Measurements from ENCODE around the gene PUM2.

The PUM2 gene

DNA sequence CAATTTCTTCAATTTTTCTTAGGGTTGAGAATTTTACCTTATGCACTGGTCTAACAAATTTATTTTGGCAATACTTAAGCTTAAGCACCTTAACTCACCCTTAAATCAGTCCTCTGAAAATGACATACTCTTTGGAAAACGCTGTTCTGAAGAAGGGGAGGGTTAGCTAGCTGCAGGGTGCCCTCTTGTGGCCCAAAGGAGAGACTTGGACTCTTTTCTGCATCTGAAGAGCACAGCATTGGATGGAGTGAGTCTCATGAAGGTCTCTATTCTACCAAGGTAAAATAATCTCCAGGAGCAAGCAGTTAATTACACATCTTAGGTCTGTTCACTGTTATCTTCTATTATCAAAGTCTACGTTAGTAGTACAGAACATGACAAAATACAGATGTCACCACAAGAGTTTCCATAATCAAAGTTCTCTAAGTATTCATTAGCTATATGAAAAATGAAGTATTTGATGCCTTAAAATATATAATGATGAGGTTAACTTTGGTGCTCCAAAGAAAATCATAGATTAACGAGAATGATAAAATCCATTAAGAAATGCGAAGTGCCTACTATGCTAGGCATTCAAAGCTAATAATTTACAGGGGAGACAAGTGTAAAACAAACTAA, 24.4 kb downstream of the PUM2 start:
- no peak for TF ChIP-seq POLR2A (IDR thresholded peaks at IDR 0.05; ENCODE audit: low read depth, low read length)
- no peak for TF ChIP-seq POLR2AphosphoS5 (IDR thresholded peaks at IDR 0.05; ENCODE audit: low read depth, low read length)
- no peak for TF ChIP-seq POU2F2 (IDR thresholded peaks at IDR 0.05; ENCODE audit: low read depth, low read length)
- TF ChIP-seq SPI1 (IDR thresholded peaks at IDR 0.05; ENCODE audit: low read depth, low read length) = no peak
- no peak for TF ChIP-seq TAF1 (IDR thresholded peaks at IDR 0.05; ENCODE audit: low read depth, low read length)
- no peak for TF ChIP-seq PAX5 (IDR thresholded peaks at IDR 0.05; ENCODE audit: insufficient read depth, low read length, severe bottlenecking)
- FAIRE-seq (peak; percentile 76), DNase-seq (ENCODE audit: insufficient read length, low spot score) (no peak)

DNA sequence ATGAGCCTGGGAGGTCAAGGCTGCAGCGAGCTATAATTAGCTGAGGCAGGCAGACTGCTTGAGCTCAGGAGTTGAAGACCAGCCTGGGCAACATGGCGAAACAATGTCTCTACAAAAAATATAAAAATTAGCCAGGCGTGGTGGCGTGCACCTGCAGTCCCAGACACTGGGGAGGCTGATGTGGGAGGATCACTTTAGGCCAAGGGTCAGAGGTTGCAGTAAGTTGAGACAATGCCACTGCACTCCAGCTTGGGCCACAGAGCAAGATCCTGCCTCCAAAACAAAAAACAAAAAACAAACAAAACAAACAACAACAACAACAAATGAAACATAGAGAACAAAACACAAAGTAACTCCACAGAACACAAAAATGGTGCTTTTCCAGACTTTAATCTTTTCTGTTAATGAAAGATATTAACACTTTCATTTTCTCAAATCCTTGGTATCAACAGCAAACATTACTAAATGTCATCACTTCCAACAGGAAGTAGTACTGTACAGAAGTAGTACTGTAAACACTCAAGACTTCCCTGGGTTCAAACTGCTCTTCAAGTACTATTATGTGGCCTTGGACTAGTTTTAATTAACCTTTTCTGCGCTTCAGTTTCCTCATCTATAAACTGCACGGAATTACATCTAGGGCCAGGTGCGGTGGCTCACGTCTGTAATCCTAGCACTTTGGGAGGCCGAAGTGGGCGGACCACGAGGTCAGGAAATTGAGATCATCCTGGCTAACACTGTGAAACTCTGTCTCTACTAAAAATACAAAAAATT, 27.9 kb downstream of the PUM2 start:
- TF ChIP-seq SPI1 (IDR thresholded peaks at IDR 0.05; ENCODE audit: low read depth, low read length) = no peak
- TF ChIP-seq POLR2AphosphoS5 (IDR thresholded peaks at IDR 0.05; ENCODE audit: low read depth, low read length) = no peak
- TF ChIP-seq TAF1 (IDR thresholded peaks at IDR 0.05; ENCODE audit: low read depth, low read length) = no peak
- TF ChIP-seq POLR2A (IDR thresholded peaks at IDR 0.05; ENCODE audit: low read depth, low read length) = no peak
- no peak for TF ChIP-seq POU2F2 (IDR thresholded peaks at IDR 0.05; ENCODE audit: low read depth, low read length)
- TF ChIP-seq PAX5 (IDR thresholded peaks at IDR 0.05; ENCODE audit: insufficient read depth, low read length, severe bottlenecking) = no peak
- FAIRE-seq (no peak), DNase-seq (ENCODE audit: insufficient read length, low spot score) (no peak)

DNA sequence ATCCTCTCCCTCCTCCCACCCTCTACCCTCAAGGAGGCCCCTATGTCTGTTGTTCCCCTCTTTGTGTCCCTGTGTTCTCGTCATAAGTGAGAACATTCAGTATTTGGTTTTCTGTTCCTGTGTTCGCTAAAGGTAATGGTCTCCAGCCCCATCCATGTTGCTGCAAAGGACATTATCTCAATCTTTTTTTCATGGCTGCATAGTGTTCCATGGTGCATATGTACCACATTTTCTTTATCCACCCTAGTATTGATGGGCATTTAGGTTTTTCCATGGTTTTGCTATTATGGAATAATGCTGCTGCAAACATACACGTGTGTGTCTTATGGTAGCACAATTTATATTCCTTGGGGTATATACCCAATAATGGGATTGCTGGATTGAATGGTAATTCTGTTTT, 33.0 kb downstream of the PUM2 start:
- TF ChIP-seq PAX5 (IDR thresholded peaks at IDR 0.05; ENCODE audit: insufficient read depth, low read length, severe bottlenecking) (no peak), POU2F2 (IDR thresholded peaks at IDR 0.05; ENCODE audit: low read depth, low read length) (no peak), SPI1 (IDR thresholded peaks at IDR 0.05; ENCODE audit: low read depth, low read length) (no peak), POLR2AphosphoS5 (IDR thresholded peaks at IDR 0.05; ENCODE audit: low read depth, low read length) (no peak), TAF1 (IDR thresholded peaks at IDR 0.05; ENCODE audit: low read depth, low read length) (no peak), POLR2A (IDR thresholded peaks at IDR 0.05; ENCODE audit: low read depth, low read length) (no peak)
- no peak for DNase-seq (ENCODE audit: insufficient read length, low spot score)
- FAIRE-seq = peak; percentile 5

DNA sequence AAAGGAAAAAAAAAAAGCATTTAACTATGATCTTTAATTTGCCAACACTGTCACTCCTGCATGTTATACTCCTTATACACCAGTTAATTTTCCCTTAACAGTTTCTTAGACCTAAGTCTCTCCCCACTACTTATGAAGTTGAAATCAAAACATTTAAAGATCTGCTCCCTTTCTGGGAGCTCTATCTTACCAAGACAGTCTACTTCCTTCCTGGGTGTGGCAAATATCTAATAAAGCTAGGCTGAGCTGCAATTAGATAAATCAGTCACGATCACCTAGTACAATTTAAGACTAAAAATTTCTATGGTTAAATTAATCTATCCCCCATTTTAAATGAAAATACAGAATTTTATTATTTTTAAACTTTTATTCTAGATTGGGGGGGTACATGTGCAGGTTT, 33.4 kb downstream of the PUM2 start:
- DNase-seq (ENCODE audit: insufficient read length, low spot score) (no peak), FAIRE-seq (no peak)
- TF ChIP-seq PAX5 (IDR thresholded peaks at IDR 0.05; ENCODE audit: insufficient read depth, low read length, severe bottlenecking) = no peak

DNA sequence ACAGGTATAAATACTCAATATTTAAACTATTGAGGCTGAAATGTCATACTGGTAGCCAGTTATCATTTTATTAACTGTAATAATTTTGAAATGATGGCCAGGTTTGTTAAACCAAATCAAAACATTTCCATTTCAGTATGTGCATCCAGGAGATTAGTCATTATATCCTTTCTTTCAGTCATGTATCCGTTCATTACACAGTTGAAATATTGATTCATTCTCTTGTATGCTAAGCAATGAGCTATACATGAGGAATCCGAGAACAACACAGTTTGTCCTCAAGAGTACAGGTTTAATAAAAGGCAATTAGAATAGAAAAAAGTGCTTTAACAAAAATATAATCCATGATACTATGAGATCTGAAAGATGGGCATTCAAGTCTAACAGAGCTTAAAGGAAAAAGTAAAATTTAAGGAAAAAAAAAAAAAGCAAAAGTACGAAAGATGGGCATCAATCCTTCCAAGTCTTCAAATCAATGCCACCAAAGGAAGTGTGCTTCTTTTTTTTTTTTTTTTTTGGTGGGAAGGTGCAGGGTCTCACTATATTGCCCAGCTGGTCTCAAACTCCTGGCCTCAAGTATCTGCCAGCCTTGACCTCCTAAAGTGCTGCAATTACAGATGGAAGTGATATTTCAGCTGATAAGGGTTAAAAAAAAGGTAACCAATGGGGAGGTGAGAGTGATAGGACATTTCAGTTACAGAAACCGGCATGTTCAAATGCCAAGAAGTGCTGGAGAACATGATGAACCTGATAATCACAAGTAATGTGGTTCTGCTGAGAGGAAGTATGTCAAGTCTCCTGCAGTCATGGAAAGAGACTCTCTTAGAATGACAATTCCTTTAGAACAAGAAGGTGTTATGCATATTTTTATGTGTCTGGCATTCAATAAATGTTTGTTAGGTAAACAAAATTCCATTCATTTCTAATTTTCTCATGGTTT, 35.8 kb downstream of the PUM2 start:
- TF ChIP-seq SPI1 (IDR thresholded peaks at IDR 0.05; ENCODE audit: low read depth, low read length) = no peak
- no peak for TF ChIP-seq TAF1 (IDR thresholded peaks at IDR 0.05; ENCODE audit: low read depth, low read length)
- no peak for TF ChIP-seq PAX5 (IDR thresholded peaks at IDR 0.05; ENCODE audit: insufficient read depth, low read length, severe bottlenecking)
- TF ChIP-seq POLR2AphosphoS5 (IDR thresholded peaks at IDR 0.05; ENCODE audit: low read depth, low read length) = no peak
- no peak for TF ChIP-seq POU2F2 (IDR thresholded peaks at IDR 0.05; ENCODE audit: low read depth, low read length)
- no peak for TF ChIP-seq POLR2A (IDR thresholded peaks at IDR 0.05; ENCODE audit: low read depth, low read length)
- FAIRE-seq = no peak
- no peak for DNase-seq (ENCODE audit: insufficient read length, low spot score)

DNA sequence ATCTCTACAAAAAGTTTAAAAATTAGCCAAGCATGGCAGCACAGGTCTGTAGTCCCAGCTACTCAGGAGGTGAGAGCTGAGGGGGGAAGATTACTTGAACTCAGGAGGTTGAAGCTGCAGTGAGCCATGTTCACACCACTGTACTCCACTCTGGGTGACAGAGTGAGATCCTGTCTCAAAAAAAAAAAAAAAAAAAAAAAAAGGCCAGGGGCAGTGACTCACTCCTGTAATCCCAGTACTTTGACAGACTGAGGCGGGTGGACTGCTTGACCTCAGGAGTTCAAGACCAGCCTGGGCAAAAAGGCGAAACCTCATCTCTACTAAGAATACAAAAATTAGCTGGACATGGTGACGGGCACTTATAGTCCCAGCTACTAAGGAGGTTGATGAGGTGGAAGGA, 37.0 kb downstream of the PUM2 start:
- DNase-seq (ENCODE audit: insufficient read length, low spot score) (no peak), FAIRE-seq (no peak)

DNA sequence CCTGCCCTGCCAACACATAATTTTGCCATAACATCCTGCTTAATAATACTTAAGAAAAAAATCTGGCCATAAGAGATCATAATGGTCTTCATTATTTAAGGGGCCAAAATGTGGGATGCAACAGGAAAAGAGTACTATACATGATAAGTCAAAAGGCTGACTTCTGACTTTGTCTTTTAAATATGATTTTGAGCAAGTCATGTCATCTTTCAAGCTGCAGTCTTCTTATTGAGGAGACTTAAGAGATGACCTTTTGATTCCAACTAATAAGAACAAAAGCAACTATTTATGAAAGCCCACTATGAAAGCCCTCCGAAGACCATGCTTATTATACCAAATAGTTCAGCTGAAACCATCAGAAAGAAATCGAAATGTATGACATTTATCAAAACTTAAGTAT, 41.6 kb downstream of the PUM2 start:
- TF ChIP-seq PAX5 (IDR thresholded peaks at IDR 0.05; ENCODE audit: insufficient read depth, low read length, severe bottlenecking) (no peak), POLR2A (IDR thresholded peaks at IDR 0.05; ENCODE audit: low read depth, low read length) (no peak), POLR2AphosphoS5 (IDR thresholded peaks at IDR 0.05; ENCODE audit: low read depth, low read length) (no peak), SPI1 (IDR thresholded peaks at IDR 0.05; ENCODE audit: low read depth, low read length) (no peak), POU2F2 (IDR thresholded peaks at IDR 0.05; ENCODE audit: low read depth, low read length) (no peak), TAF1 (IDR thresholded peaks at IDR 0.05; ENCODE audit: low read depth, low read length) (no peak)
- FAIRE-seq = no peak
- DNase-seq (ENCODE audit: insufficient read length, low spot score) = no peak

More for the DNA sequence above, 37.0 kb downstream of the PUM2 start:
- TF ChIP-seq POLR2A (IDR thresholded peaks at IDR 0.05; ENCODE audit: low read depth, low read length) (no peak), PAX5 (IDR thresholded peaks at IDR 0.05; ENCODE audit: insufficient read depth, low read length, severe bottlenecking) (no peak), TAF1 (IDR thresholded peaks at IDR 0.05; ENCODE audit: low read depth, low read length) (no peak), SPI1 (IDR thresholded peaks at IDR 0.05; ENCODE audit: low read depth, low read length) (no peak), POU2F2 (IDR thresholded peaks at IDR 0.05; ENCODE audit: low read depth, low read length) (no peak), POLR2AphosphoS5 (IDR thresholded peaks at IDR 0.05; ENCODE audit: low read depth, low read length) (no peak)

DNA sequence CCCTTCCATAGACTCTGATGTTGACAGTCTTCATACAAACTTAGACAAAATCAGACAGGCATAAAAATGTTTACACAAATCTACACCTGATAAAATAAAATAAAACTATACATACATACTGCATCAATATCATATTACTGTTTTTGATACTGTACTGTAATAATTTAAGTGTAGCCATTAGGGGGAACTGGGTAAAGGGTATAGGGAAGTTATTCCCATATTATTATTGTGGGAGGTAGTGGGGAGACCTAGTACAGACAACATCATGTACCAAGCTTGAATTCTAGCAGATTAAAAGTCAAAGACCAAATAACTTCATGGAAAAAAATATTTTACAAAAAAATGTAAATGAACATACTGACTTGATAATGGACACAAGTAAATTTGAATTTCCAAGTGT, 43.3 kb downstream of the PUM2 start:
- DNase-seq (ENCODE audit: insufficient read length, low spot score) (no peak), FAIRE-seq (no peak)
- TF ChIP-seq POLR2AphosphoS5 (IDR thresholded peaks at IDR 0.05; ENCODE audit: low read depth, low read length) = no peak
- no peak for TF ChIP-seq POU2F2 (IDR thresholded peaks at IDR 0.05; ENCODE audit: low read depth, low read length)
- no peak for TF ChIP-seq POLR2A (IDR thresholded peaks at IDR 0.05; ENCODE audit: low read depth, low read length)
- no peak for TF ChIP-seq PAX5 (IDR thresholded peaks at IDR 0.05; ENCODE audit: insufficient read depth, low read length, severe bottlenecking)
- no peak for TF ChIP-seq TAF1 (IDR thresholded peaks at IDR 0.05; ENCODE audit: low read depth, low read length)
- no peak for TF ChIP-seq SPI1 (IDR thresholded peaks at IDR 0.05; ENCODE audit: low read depth, low read length)

DNA sequence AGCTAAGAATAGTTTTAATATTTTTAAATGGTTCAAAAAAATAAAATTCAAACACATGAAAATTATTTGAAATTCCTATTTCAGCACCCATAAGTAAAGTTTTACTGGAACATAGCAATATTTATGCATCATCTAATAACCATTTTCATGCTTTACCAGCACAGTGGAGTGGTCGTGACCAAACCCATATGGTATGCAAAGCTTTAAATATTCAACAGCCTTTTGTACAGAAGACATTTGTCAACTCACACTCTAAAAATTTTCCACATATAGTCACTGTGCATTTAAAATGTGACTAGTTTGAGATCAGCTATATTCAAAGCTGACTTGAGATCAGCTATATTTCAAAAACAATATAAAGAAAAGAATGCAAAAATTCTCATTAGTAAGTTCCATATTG, 46.2 kb downstream of the PUM2 start:
- no peak for FAIRE-seq
- TF ChIP-seq POU2F2 (IDR thresholded peaks at IDR 0.05; ENCODE audit: low read depth, low read length) = no peak
- no peak for TF ChIP-seq PAX5 (IDR thresholded peaks at IDR 0.05; ENCODE audit: insufficient read depth, low read length, severe bottlenecking)
- TF ChIP-seq POLR2AphosphoS5 (IDR thresholded peaks at IDR 0.05; ENCODE audit: low read depth, low read length) = no peak
- TF ChIP-seq POLR2A (IDR thresholded peaks at IDR 0.05; ENCODE audit: low read depth, low read length) = no peak
- TF ChIP-seq TAF1 (IDR thresholded peaks at IDR 0.05; ENCODE audit: low read depth, low read length) = no peak
- TF ChIP-seq SPI1 (IDR thresholded peaks at IDR 0.05; ENCODE audit: low read depth, low read length) = no peak
- no peak for DNase-seq (ENCODE audit: insufficient read length, low spot score)
